Aorta (tissue), 5 donors: ENCODE measurements around the gene MEF2B. TPM values are rescaled to one million over a fixed set of nuclear protein-coding genes. Genes with fewer than 3 reads are reported as not detected.
A peak's percentile ranks its signal among the peaks of the same experiment; 100 is the strongest.
"Not testable (repeated sequence)": the region's sequence is repeated elsewhere in the genome, so short reads cannot be mapped to it uniquely, and the experiment has no call there.

Experiments
- ATAC-seq: fragments of 200-7000 bp; cut with Tn5 transposase; one replicate; pipeline ENCODE4 v1.9.1; 2022; ENCODE audit warnings: moderate library complexity; ENCODE audit not compliant: low FRiP score
- DNase-seq, 2 donors: peaks; one replicate each; pipeline ENCODE4 v3.0.0-alpha.2; 2020
- H3K27ac ChIP-seq, 2 donors: one replicate each; pipeline ENCODE4 v1.5.1; 2013; ENCODE audit warnings: low read length in 2 of 2, mild to moderate bottlenecking in 2 of 2, moderate library complexity in 2 of 2, control low read depth in 1 of 2, inconsistent platforms in 1 of 2, low read depth in 1 of 2
- H3K27me3 ChIP-seq, 2 donors: one replicate each; pipeline ENCODE4 v1.6.1; 2013; ENCODE audit warnings: control low read depth in 1 of 2, low read length in 1 of 2, mild to moderate bottlenecking in 1 of 2, moderate library complexity in 1 of 2; ENCODE audit not compliant: insufficient read depth in 2 of 2, control insufficient read depth in 1 of 2
- H3K36me3 ChIP-seq, 2 donors: one replicate each; pipeline ENCODE4 v1.6.1; 2013; ENCODE audit warnings: control low read depth in 1 of 2, low read length in 1 of 2, mild to moderate bottlenecking in 1 of 2; ENCODE audit not compliant: insufficient read depth in 2 of 2, control insufficient read depth in 1 of 2
- H3K4me1 ChIP-seq, 2 donors: one replicate each; pipeline ENCODE4 v1.6.1; 2013; ENCODE audit warnings: low read length in 2 of 2, control low read depth in 1 of 2, mild to moderate bottlenecking in 1 of 2, moderate library complexity in 1 of 2; ENCODE audit not compliant: insufficient read depth in 2 of 2, control insufficient read depth in 1 of 2
- H3K4me3 ChIP-seq, 2 donors: one replicate each; pipeline ENCODE4 v1.5.1; 2013; ENCODE audit warnings: low read length in 2 of 2, control low read depth in 1 of 2, mild to moderate bottlenecking in 1 of 2
- H3K9me3 ChIP-seq: one replicate; pipeline ENCODE4 v1.6.1; 2013; ENCODE audit warnings: mild to moderate bottlenecking, low read length; ENCODE audit not compliant: control insufficient read depth
- WGBS, 2 donors: extraction: QIAGEN DNeasy Blood & Tissue Kit; methylation state at CpG; one replicate each; pipeline ENCODE4 v1.1.7; 2013; 5-methylcytosine and 5-hydroxymethylcytosine counted together
- intact Hi-C, 2 donors: fragments of 100-400 bp; cut with DNase I; formaldehyde crosslinking; loops; one replicate each; pipeline versions ENCODE4 v1.14.2 to v1.15.0; 2022
- polyA plus RNA-seq, 2 donors: library from polyadenylated mRNA; stranded (reverse); fragments of 200-250 nt; gene quantifications; one replicate each; pipeline ENCODE4 v1.2.3, GENCODE V29; 2013
- total RNA-seq, 2 donors: library from RNA; stranded (reverse); fragmentation: NEBNext Ultra II Directional; extraction: Animal tissue kit (Norgen Biotek cat#: 25700); gene quantifications; one replicate each; pipeline ENCODE4 v1.2.1, GENCODE V29; 2021
- donor health status: healthy with polysubstance abuse.
- donor health status: Bipolar disorder and iron deficiency.
- donor health status: DM: no; HTN: no; CAD: no.
- donor health status: DM: no; HTN: no; CAD: no.
- donor health status: DM: yes; HTN: yes; CAD: no.

Gene MEF2B
- total and polyA plus RNA-seq, 4 donors, result 1.6 to 2.4 (median 1.8) TPM; not detected in 1

GRCh38 chr19:19106938-19107337 is 63.1 kb downstream of the MEF2B start:
- 92 to 94% methylated on average over 7 of the region's 7 CpGs for WGBS, 2 donors
- H3K36me3 ChIP-seq, H3K27me3 ChIP-seq, H3K9me3 ChIP-seq, H3K27ac ChIP-seq, ATAC-seq, H3K4me1 ChIP-seq, DNase-seq, H3K4me3 ChIP-seq, intact Hi-C loops: not testable (repeated sequence)

GRCh38 chr19:19106056-19106551 is 64.0 kb downstream of the MEF2B start:
- no peaks in the 10 kb centered on the region for H3K9me3 ChIP-seq
- H3K4me1 ChIP-seq, result no peaks in the 10 kb centered on the region
- intact Hi-C loops, result no loop called here
- H3K27me3 ChIP-seq, result no peaks in the 10 kb centered on the region
- H3K27ac ChIP-seq, result no peak overlapping the region
- H3K36me3 ChIP-seq, result no peaks in the 10 kb centered on the region
- H3K4me3 ChIP-seq, result no peak overlapping the region
- DNase-seq (no peak), ATAC-seq (peak; percentile 43)
- 60 to 67% methylated on average over 25 of the region's 25 CpGs for WGBS, 2 donors

DNA sequence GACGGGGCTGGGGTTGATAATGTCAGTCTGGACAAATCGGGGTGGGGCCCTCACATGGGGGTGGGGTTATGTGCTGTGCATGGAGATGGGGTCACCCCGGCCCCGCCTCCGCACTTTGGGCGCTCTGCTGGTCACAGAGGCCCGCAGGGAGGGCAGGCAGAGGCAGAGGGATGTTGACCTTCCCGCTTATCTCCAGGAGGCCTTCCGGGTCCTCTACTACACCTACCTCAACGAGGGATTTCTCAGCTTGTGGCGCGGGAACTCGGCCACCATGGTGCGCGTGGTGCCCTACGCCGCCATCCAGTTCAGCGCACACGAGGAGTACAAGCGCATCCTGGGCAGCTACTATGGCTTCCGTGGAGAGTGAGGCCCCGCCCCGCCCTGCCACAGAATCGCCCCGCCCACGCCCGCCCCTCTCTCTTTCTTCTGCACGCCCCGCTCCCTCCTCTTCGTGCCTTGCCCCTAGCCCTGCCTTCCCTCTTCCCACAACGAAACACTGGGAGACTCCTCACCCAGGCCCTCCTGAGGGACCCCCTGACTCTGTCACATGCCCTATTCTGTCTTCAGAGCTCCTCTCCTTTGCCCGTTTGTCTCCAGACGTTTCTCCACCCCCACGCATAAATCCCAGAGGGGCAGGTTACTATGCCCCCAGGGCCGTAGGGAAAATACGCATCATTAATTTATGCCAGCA is 64.6 kb downstream of the MEF2B start:
- peak; percentile 66 for ATAC-seq
- peaks cover 0 to 1% of the 10 kb centered on the region in 2 donors for H3K36me3 ChIP-seq
- DNase-seq, result peak; percentile 59 to 83
- no peaks in the 10 kb centered on the region for H3K4me1 ChIP-seq
- H3K27ac ChIP-seq, result no peak overlapping the region
- no peak overlapping the region for H3K4me3 ChIP-seq
- no peaks in the 10 kb centered on the region for H3K9me3 ChIP-seq
- 36 to 41% methylated on average over 30 to 36 of the region's 36 CpGs for WGBS, 2 donors
- intact Hi-C loops, result no loop called here
- H3K27me3 ChIP-seq, result no peaks in the 10 kb centered on the region

DNA sequence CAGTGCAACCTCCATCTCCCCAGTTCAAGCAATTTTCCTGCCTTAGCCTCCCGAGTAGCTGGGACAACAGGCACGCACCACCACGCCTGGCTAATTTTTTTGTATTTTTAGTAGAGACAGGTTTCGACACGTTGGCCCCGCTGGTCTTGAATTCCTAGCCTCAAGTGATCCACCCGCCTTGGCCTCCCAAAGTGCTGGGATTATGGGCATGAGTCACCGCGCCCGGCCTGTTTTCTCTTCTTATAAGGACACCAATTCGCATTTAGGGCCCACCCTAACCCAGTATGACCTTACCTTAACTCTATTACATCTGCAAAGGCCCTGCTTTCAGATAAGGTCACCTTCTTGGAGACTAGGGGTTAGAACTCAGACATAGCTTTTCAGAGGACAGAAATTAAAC is 66.9 kb downstream of the MEF2B start:
- Histone ChIP-seq H3K9me3 (no peaks in the 10 kb centered on the region), H3K27me3 (no peaks in the 10 kb centered on the region), H3K36me3 (peaks cover 4% of the 10 kb centered on the region in 2 donors), H3K4me3 (no peak overlapping the region), H3K4me1 (no peaks in the 10 kb centered on the region), H3K27ac (no peak overlapping the region)
- no peak for ATAC-seq
- no peak for DNase-seq
- intact Hi-C loops, result no loop called here
- WGBS, 2 donors, result 96 to 97% methylated on average over 11 of the region's 11 CpGs

- intact Hi-C loops, result not testable (repeated sequence)
- 97 to 98% methylated on average over 10 of the region's 10 CpGs for WGBS, 2 donors
Observed at GRCh38 chr19:19102566-19102965, 67.5 kb downstream of the MEF2B start.

GRCh38 chr19:19101540-19101939 is 68.5 kb downstream of the MEF2B start:
- Histone ChIP-seq H3K27ac (no peak overlapping the region), H3K4me1 (no peaks in the 10 kb centered on the region), H3K27me3 (no peaks in the 10 kb centered on the region), H3K9me3 (no peaks in the 10 kb centered on the region), H3K4me3 (no peak overlapping the region), H3K36me3 (peaks cover 4% of the 10 kb centered on the region in 2 donors)
- 94% methylated on average over 8 of the region's 8 CpGs for WGBS, 2 donors
- ATAC-seq, result no peak
- intact Hi-C loops, result no loop called here
- DNase-seq, result no peak

More at GRCh38 chr19:19102566-19102965, 67.5 kb downstream of the MEF2B start:
- not testable (repeated sequence) for H3K9me3 ChIP-seq, H3K36me3 ChIP-seq, DNase-seq, H3K27ac ChIP-seq, H3K27me3 ChIP-seq, H3K4me3 ChIP-seq, H3K4me1 ChIP-seq, ATAC-seq

GRCh38 chr19:19098703-19099632 is 71.1 kb downstream of the MEF2B start:
- WGBS, 2 donors, result 83 to 85% methylated on average over 18 of the region's 18 CpGs
- no peak for ATAC-seq
- DNase-seq, result no peak
- intact Hi-C loops, result no loop called here
- peaks cover 4% of the 10 kb centered on the region in 2 donors for H3K36me3 ChIP-seq
- no peaks in the 10 kb centered on the region for H3K27me3 ChIP-seq
- H3K9me3 ChIP-seq, result no peaks in the 10 kb centered on the region
- no peaks in the 10 kb centered on the region for H3K4me1 ChIP-seq
- no peak overlapping the region for H3K27ac ChIP-seq
- H3K4me3 ChIP-seq, result no peak overlapping the region

GRCh38 chr19:19098084-19098702 is 71.9 kb downstream of the MEF2B start:
- ATAC-seq, result no peak
- Histone ChIP-seq H3K36me3 (peaks cover 4% of the 10 kb centered on the region in 2 donors), H3K4me3 (no peak overlapping the region), H3K9me3 (no peaks in the 10 kb centered on the region), H3K4me1 (no peaks in the 10 kb centered on the region), H3K27me3 (no peaks in the 10 kb centered on the region), H3K27ac (no peak overlapping the region)
- intact Hi-C loops, result no loop called here
- 80 to 82% methylated on average over 9 of the region's 9 CpGs for WGBS, 2 donors
- no peak for DNase-seq
